Glutamatergic neuron (in vitro differentiated cells): Measurements from ENCODE around the gene KIF4A. TPM values are rescaled to one million over a fixed set of nuclear protein-coding genes. Genes with fewer than 3 reads are reported as not detected.
A peak's percentile ranks its signal among the peaks of the same experiment; 100 is the strongest.

Experiments
- DNase-seq: peaks from one replicate; pipeline ENCODE4 v3.0.0; 2022
- H3K27ac Mint-ChIP-seq: one replicate; pipeline ENCODE4 v1.8.0; 2020; ENCODE audit warnings: mild to moderate bottlenecking, mixed read lengths, inconsistent platforms; ENCODE audit not compliant: unreplicated experiment
- H3K27me3 Mint-ChIP-seq: one replicate; pipeline ENCODE4 v1.8.0; 2020; ENCODE audit warnings: mild to moderate bottlenecking, moderate library complexity, mixed read lengths, inconsistent platforms; ENCODE audit not compliant: unreplicated experiment
- H3K36me3 Mint-ChIP-seq: one replicate; pipeline ENCODE4 v1.8.0; 2020; ENCODE audit warnings: mild to moderate bottlenecking, mixed read lengths, inconsistent platforms; ENCODE audit not compliant: unreplicated experiment
- H3K4me1 Mint-ChIP-seq: one replicate; pipeline ENCODE4 v1.8.0; 2020; ENCODE audit warnings: mild to moderate bottlenecking, low read depth, mixed read lengths, inconsistent platforms; ENCODE audit not compliant: unreplicated experiment
- H3K4me3 Mint-ChIP-seq: one replicate; pipeline ENCODE4 v1.8.0; 2020; ENCODE audit warnings: mild to moderate bottlenecking, mixed read lengths, inconsistent platforms; ENCODE audit not compliant: unreplicated experiment
- H3K9me3 Mint-ChIP-seq: one replicate; pipeline ENCODE4 v1.8.0; 2020; ENCODE audit warnings: mild to moderate bottlenecking, moderate library complexity, mixed read lengths, inconsistent platforms; ENCODE audit not compliant: unreplicated experiment
- total RNA-seq: library from RNA; stranded (reverse); fragmentation: NEBNext Ultra II Directional; extraction: Animal tissue kit (Norgen Biotek cat#: 25700); gene quantifications from one replicate; pipeline ENCODE4 v1.2.1, GENCODE V29; 2021; ENCODE audit not compliant: unreplicated experiment
- TF ChIP-seq, protein P1 (sequence below): fragments of 200-600 bp; sonication (generic); IDR thresholded peaks from one replicate; pipeline ENCODE4 v1.5.0; 2021; ENCODE audit not compliant: partially characterized antibody, unreplicated experiment

Gene KIF4A
- total RNA-seq, 1 donor from 2014 or later: 4.6 TPM

DNA sequence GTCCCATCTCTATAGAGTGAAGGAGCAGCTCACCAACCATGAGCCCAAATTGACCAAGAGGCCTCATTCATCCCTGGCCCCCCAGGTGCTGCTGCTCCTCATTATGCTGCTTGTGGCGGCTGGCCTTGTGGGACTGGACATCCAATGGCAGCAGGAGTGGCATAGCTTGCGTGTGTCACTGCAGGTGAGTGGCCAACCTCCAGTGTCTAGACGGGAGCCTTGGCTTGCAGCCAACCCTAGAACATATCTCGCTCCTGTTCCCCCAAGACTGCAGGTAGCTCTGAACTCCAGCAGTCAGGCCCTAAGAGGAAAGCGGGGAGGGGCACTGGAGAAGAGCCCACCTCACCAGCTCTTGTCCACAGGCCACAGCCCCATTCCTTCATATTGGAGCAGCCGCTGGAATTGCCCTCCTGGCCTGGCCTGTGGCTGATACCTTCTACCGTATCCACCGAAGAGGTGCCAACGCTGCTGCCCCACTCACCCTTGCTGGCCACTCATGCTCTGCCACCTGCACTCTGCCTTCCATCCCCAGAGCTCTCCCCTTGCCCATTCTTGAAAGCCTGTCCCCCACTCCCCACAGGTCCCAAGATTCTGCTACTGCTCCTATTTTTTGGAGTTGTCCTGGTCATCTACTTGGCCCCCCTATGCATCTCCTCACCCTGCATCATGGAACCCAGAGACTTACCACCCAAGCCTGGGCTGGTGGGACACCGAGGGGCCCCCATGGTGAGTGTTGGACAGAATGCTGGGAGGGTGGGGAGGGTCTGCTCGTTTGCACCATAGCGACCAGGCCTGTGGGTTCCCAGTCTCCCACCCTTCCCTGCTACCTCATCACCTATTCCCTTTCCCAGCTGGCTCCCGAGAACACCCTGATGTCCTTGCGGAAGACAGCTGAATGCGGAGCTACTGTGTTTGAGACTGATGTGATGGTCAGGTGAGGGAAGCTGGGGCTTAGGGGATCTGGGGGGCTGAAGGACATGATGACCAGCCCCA, 136.7 kb downstream of the KIF4A start:
- H3K4me3 Mint-ChIP-seq: no peak overlapping the region
- DNase-seq: no peak
- H3K4me1 Mint-ChIP-seq: no peaks in the 10 kb centered on the region
- peaks cover 4% of the 10 kb centered on the region for H3K27me3 Mint-ChIP-seq
- H3K27ac Mint-ChIP-seq: no peak overlapping the region
- no peaks in the 10 kb centered on the region for H3K36me3 Mint-ChIP-seq
- H3K9me3 Mint-ChIP-seq: no peaks in the 10 kb centered on the region
- TF ChIP-seq, protein P1, sequence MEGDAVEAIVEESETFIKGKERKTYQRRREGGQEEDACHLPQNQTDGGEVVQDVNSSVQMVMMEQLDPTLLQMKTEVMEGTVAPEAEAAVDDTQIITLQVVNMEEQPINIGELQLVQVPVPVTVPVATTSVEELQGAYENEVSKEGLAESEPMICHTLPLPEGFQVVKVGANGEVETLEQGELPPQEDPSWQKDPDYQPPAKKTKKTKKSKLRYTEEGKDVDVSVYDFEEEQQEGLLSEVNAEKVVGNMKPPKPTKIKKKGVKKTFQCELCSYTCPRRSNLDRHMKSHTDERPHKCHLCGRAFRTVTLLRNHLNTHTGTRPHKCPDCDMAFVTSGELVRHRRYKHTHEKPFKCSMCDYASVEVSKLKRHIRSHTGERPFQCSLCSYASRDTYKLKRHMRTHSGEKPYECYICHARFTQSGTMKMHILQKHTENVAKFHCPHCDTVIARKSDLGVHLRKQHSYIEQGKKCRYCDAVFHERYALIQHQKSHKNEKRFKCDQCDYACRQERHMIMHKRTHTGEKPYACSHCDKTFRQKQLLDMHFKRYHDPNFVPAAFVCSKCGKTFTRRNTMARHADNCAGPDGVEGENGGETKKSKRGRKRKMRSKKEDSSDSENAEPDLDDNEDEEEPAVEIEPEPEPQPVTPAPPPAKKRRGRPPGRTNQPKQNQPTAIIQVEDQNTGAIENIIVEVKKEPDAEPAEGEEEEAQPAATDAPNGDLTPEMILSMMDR: no peak

DNA sequence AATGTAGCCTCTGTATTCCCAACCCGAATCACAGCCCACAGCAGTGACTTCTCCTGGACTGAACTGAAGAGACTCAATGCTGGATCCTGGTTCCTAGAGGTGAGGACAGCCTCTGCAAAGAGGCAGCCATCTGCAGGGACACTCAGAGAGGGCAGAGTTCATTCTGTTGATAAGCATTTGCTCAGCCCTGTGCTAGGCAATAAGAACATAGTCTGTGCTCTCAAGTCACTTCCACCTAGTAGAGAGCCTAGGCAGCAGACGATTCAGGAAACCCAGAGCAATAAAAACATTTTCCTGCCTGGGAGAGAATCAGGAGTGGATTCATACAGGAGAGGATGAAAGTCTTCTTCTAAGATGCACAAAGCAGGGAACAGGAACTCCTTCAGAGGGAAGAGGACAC, 137.5 kb downstream of the KIF4A start:
- DNase-seq: no peak
- Mint-ChIP-seq H3K27me3 (peaks cover 4% of the 10 kb centered on the region), H3K27ac (no peak overlapping the region), H3K36me3 (no peaks in the 10 kb centered on the region), H3K4me1 (no peaks in the 10 kb centered on the region), H3K9me3 (no peaks in the 10 kb centered on the region), H3K4me3 (no peak overlapping the region)
- TF ChIP-seq, protein P1: no peak

DNA sequence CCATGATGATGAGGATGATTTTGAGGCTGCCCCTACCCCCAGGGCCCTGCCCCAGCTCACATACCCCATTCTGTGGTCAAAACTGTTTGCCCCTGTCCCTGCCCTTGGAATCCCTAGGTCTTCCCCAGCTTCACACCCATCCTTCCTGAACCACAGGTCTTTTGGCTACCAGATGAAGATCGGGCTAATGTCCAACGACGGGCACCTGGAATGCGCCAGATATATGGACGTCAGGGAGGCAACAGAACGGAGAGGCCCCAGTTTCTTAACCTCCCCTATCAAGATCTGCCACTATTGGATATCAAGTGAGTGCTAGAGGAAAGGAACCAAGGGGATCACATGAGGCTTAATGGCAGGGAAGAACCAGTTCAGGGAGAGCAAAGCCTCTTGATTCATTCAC, 139.9 kb downstream of the KIF4A start:
- no peaks in the 10 kb centered on the region for H3K4me1 Mint-ChIP-seq
- H3K27ac Mint-ChIP-seq: no peak overlapping the region
- peaks cover 7% of the 10 kb centered on the region for H3K27me3 Mint-ChIP-seq
- TF ChIP-seq, protein P1: no peak
- no peaks in the 10 kb centered on the region for H3K9me3 Mint-ChIP-seq
- no peaks in the 10 kb centered on the region for H3K36me3 Mint-ChIP-seq
- H3K4me3 Mint-ChIP-seq: no peak overlapping the region
- DNase-seq: no peak

DNA sequence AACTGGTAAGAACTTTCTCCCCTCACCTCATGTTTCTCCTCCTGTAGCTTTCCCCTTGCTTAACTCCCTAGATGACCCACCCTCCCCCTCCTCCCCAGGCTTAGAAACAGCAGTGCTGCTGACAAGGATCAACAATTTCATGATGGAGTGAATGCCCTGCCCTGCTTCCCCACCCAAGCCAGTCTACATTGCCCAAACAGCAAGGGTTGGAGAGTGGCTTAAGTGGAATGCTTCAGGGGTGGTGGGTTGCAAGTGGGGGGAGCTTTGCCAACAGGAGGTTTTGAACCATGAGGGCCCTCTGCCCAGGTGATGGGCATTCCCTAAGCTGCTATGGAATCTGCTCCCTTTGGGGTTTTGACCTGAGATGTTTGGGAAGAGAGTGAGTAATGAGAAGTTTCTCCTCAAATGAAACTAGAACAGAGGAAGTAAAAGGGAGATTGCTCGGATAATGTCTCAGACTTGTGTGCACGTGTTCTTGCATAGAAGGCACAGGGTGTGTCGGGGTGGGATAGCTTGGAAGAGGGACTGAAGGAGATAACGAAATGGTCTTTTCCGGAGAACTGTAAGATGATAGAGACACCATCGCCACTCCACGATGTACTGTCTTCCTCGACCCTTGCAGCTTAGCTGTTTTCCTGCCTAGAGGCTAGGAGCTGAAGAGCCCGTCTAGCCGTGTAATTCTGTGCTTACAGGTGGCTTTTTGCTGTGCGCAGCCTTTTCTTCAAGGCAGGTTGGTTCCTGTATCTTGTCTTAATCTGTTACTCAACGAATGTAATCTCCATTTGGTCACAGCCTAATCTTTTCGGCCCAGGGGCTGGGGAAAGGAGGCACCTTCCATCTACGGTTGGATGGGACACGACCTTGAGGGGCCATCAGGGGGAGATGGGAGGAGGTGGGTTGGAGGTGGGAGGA, 143.3 kb downstream of the KIF4A start:
- H3K27ac Mint-ChIP-seq: peak overlapping the region; percentile 68
- DNase-seq: no peak
- no peaks in the 10 kb centered on the region for H3K36me3 Mint-ChIP-seq
- peak overlapping the region; percentile 75 for H3K4me3 Mint-ChIP-seq
- TF ChIP-seq, protein P1: no peak
- H3K4me1 Mint-ChIP-seq: peaks cover 4% of the 10 kb centered on the region
- H3K9me3 Mint-ChIP-seq: no peaks in the 10 kb centered on the region
- peaks cover 7% of the 10 kb centered on the region for H3K27me3 Mint-ChIP-seq
